Transverse colon (tissue), 4 donors: ENCODE measurements around the gene SUCLG2. TPM values are rescaled to one million over a fixed set of nuclear protein-coding genes. Genes with fewer than 3 reads are reported as not detected.

Experiments
- DNase-seq: peaks from one replicate; pipeline ENCODE4 v3.0.0-alpha.2; 2019
- H3K27ac ChIP-seq, 4 donors: fragments of 200-600 bp; sonication (generic); 2 replicates each; pipeline ENCODE4 v1.5.1; 2016 to 2018; ENCODE audit warnings: inconsistent platforms in 4 of 4
- H3K27me3 ChIP-seq: fragments of 200-600 bp; sonication (generic); 2 replicates; pipeline ENCODE4 v1.5.1; 2017; ENCODE audit warnings: inconsistent platforms
- H3K36me3 ChIP-seq, 4 donors: fragments of 200-600 bp; sonication (generic); 2 replicates each; pipeline ENCODE4 v1.5.1; 2017 to 2019; ENCODE audit warnings: inconsistent platforms in 4 of 4
- H3K4me1 ChIP-seq, 4 donors: fragments of 200-600 bp; sonication (generic); 2 replicates each; pipeline ENCODE4 v1.5.1; 2017 to 2020; ENCODE audit warnings: inconsistent platforms in 4 of 4
- H3K4me3 ChIP-seq, 4 donors: fragments of 200-600 bp; sonication (generic); 1 replicate in 1 of 4; 2 replicates in 3 of 4; pipeline versions ENCODE4 v1.5.1 to v1.6.1; 2017 to 2019; ENCODE audit warnings: inconsistent platforms in 4 of 4
- H3K9me3 ChIP-seq, 2 donors: fragments of 200-600 bp; sonication (generic); 2 replicates each; pipeline ENCODE4 v1.5.1; 2017 to 2019; ENCODE audit warnings: inconsistent platforms in 2 of 2
- CTCF ChIP-seq, 5 experiments: fragments of 200-600 bp in 3 of 5; fragments of 450-650 bp in 2 of 5; sonication (generic) in 3 of 5; IDR thresholded peaks; 1 replicate in 2 of 5; 2 replicates in 3 of 5; pipeline ENCODE4 v1.5.1; 2016 to 2017; ENCODE audit warnings: antibody characterized with exemption in 5 of 5, inconsistent platforms in 3 of 5, mild to moderate bottlenecking in 2 of 5, moderate library complexity in 1 of 5
- EP300 ChIP-seq: sonication (generic); formaldehyde crosslinking; IDR thresholded peaks from one replicate; pipeline ENCODE4 v1.6.1; 2017; ENCODE audit warnings: antibody characterized with exemption, low read depth
- POLR2A ChIP-seq: fragments of 450-650 bp; IDR thresholded peaks from one replicate; pipeline ENCODE4 v1.6.1; 2016; ENCODE audit warnings: antibody characterized with exemption, mild to moderate bottlenecking, moderate library complexity
- POLR2AphosphoS5 ChIP-seq, 3 donors: sonication (generic); formaldehyde crosslinking; IDR thresholded peaks; one replicate each; pipeline ENCODE4 v1.6.1; 2016; ENCODE audit warnings: antibody characterized with exemption in 3 of 3
- WGBS, 2 donors: methylation state at CpG; one replicate each; pipeline ENCODE4 v1.1.5; 2018; ENCODE audit warnings: low coverage in 1 of 2; 5-methylcytosine and 5-hydroxymethylcytosine counted together
- in situ Hi-C, 4 donors: fragments of 200-750 bp; cut with MboI; loops; one replicate each; pipeline versions ENCODE4 v1.15.0 to v1.15.1; 2017; ENCODE audit warnings: low sequenced_read_pairs in 3 of 4, low pct_ligation_motif_present in 1 of 4, low pct_unique_long_range_greater_than_20kb in 1 of 4
- intact Hi-C: fragments of 100-400 bp; cut with DNase I; formaldehyde crosslinking; loops from one replicate; pipeline ENCODE4 v1.15.1; 2023; ENCODE audit warnings: low total_unique reads
- total RNA-seq, 4 donors: library from RNA; depleted of rRNA; stranded (reverse); fragments of >200 nt; gene quantifications; one replicate each; pipeline ENCODE4 v1.1.0, GENCODE V29; 2016

The SUCLG2 gene
- total RNA-seq, 4 donors from 2014 or later: 59.5 to 269 (median 160) TPM

GRCh38 chr3:67380118-67380517 lies 274.3 kb downstream of the SUCLG2 start:
- TF ChIP-seq POLR2AphosphoS5 (IDR thresholded peaks at IDR 0.05) (no peak), EP300 (no peak), CTCF (IDR thresholded peaks at IDR 0.05) (no peak), POLR2A (no peak)
- H3K4me3 ChIP-seq: no peak overlapping the region
- no peaks in the 10 kb centered on the region for H3K4me1 ChIP-seq
- in situ Hi-C loops (loop anchor here in 2 of 4 donors (10.0 to 25.0 kb wide), 2 partner anchors 407 to 415 kb away; no protein-coding TSS in a partner anchor), intact Hi-C loops (no loop called here)
- no peaks in the 10 kb centered on the region for H3K9me3 ChIP-seq
- H3K27ac ChIP-seq: no peak overlapping the region
- H3K27me3 ChIP-seq: no peaks in the 10 kb centered on the region
- no peaks in the 10 kb centered on the region for H3K36me3 ChIP-seq
- WGBS, 2 donors: 94 to 100% methylated on average over 1 to 2 of the region's 2 CpGs
- no peak for DNase-seq

GRCh38 chr3:67377299-67377698 lies 277.1 kb downstream of the SUCLG2 start:
- in situ Hi-C loops: loop anchor here in 1 of 4 donors (25.0 kb wide), 1 partner anchor 410 kb away; no protein-coding TSS in a partner anchor
- TF ChIP-seq EP300: no peak
- TF ChIP-seq POLR2A: no peak
- TF ChIP-seq CTCF (IDR thresholded peaks at IDR 0.05): no peak
- no peak for TF ChIP-seq POLR2AphosphoS5 (IDR thresholded peaks at IDR 0.05)
- H3K27ac ChIP-seq: no peak overlapping the region
- no peak for DNase-seq
- WGBS, 2 donors: 72 to 73% methylated on average over 2 to 3 of the region's 3 CpGs
- no peaks in the 10 kb centered on the region for H3K36me3 ChIP-seq
- H3K4me1 ChIP-seq: no peaks in the 10 kb centered on the region
- no peak overlapping the region for H3K4me3 ChIP-seq
- intact Hi-C loops: no loop called here
- H3K27me3 ChIP-seq: no peaks in the 10 kb centered on the region
- no peaks in the 10 kb centered on the region for H3K9me3 ChIP-seq

GRCh38 chr3:67376416-67376815 lies 278.0 kb downstream of the SUCLG2 start:
- in situ Hi-C loops (loop anchor here in 1 of 4 donors (25.0 kb wide), 1 partner anchor 411 kb away; no protein-coding TSS in a partner anchor), intact Hi-C loops (no loop called here)
- 91 to 100% methylated on average over 1 of the region's 1 CpG for WGBS, 2 donors
- no peak for DNase-seq
- Histone ChIP-seq H3K9me3 (no peaks in the 10 kb centered on the region), H3K4me3 (no peak overlapping the region), H3K36me3 (no peaks in the 10 kb centered on the region), H3K27me3 (no peaks in the 10 kb centered on the region), H3K27ac (no peak overlapping the region), H3K4me1 (no peaks in the 10 kb centered on the region)
- no peak for TF ChIP-seq EP300
- no peak for TF ChIP-seq CTCF (IDR thresholded peaks at IDR 0.05)
- no peak for TF ChIP-seq POLR2A
- no peak for TF ChIP-seq POLR2AphosphoS5 (IDR thresholded peaks at IDR 0.05)

GRCh38 chr3:67375976-67376375 lies 278.4 kb downstream of the SUCLG2 start:
- H3K4me1 ChIP-seq: no peaks in the 10 kb centered on the region
- H3K36me3 ChIP-seq: no peaks in the 10 kb centered on the region
- intact Hi-C loops: no loop called here
- no peak overlapping the region for H3K4me3 ChIP-seq
- WGBS, 2 donors: 91 to 98% methylated on average over 3 to 5 of the region's 5 CpGs
- no peak overlapping the region for H3K27ac ChIP-seq
- no peak for DNase-seq
- TF ChIP-seq POLR2A (no peak), CTCF (IDR thresholded peaks at IDR 0.05) (no peak), POLR2AphosphoS5 (IDR thresholded peaks at IDR 0.05) (no peak)
- in situ Hi-C loops: loop anchor here in 1 of 4 donors (25.0 kb wide), 1 partner anchor 411 kb away; no protein-coding TSS in a partner anchor
- no peaks in the 10 kb centered on the region for H3K27me3 ChIP-seq
- H3K9me3 ChIP-seq: no peaks in the 10 kb centered on the region
